HepG2 (cell line): ENCODE measurements around the gene GPC2. TPM values are rescaled to one million over a fixed set of nuclear protein-coding genes. Genes with fewer than 3 reads are reported as not detected.

Source experiments
- AGO2 ChIP-seq: fragments of 200-400 bp; formaldehyde crosslinking; optimal IDR thresholded peaks from 2 replicates; pipeline ENCODE3; 2017; ENCODE audit warnings: mild to moderate bottlenecking, low read depth, low read length, moderate library complexity
- ATF7-NPFF ChIP-seq: sonication (generic); formaldehyde crosslinking; IDR thresholded peaks from 2 replicates; pipeline ENCODE4 v1.8.1; 2023; ENCODE audit warnings: mild to moderate bottlenecking, low read depth, missing genetic modification reagents, moderate library complexity
- CEBPZ ChIP-seq: IDR thresholded peaks from 2 replicates; pipeline ENCODE4 v1.6.1; 2012; ENCODE audit warnings: low read length, improper control_type of control experiment
- ERF ChIP-seq: IDR thresholded peaks from 2 replicates; pipeline ENCODE4 v1.6.1; 2018; ENCODE audit warnings: missing biosample characterization, missing genetic modification reagents
- HMG20B ChIP-seq: conservative IDR thresholded peaks from 2 replicates; pipeline ENCODE4 v1.6.1; 2016; ENCODE audit warnings: missing genetic modification reagents, missing compliant biosample characterization
- LRRFIP1 ChIP-seq: sonication (generic); formaldehyde crosslinking; conservative IDR thresholded peaks from 2 replicates; pipeline ENCODE4 v1.4.0; 2020; ENCODE audit warnings: missing genetic modification reagents
- MTA3 ChIP-seq: sonication (generic); formaldehyde crosslinking; IDR thresholded peaks from 2 replicates; pipeline ENCODE4 v1.4.0; 2020; ENCODE audit warnings: missing genetic modification reagents
- NAIF1 ChIP-seq: sonication (generic); formaldehyde crosslinking; IDR thresholded peaks from 2 replicates; pipeline ENCODE4 v1.5.0; 2020; ENCODE audit warnings: mild to moderate bottlenecking, missing genetic modification reagents, borderline replicate concordance
- RBM22 ChIP-seq: fragments of 200-400 bp; formaldehyde crosslinking; optimal IDR thresholded peaks from 2 replicates; pipeline ENCODE3; 2017; ENCODE audit warnings: mild to moderate bottlenecking, low read length, moderate library complexity
- SALL1 ChIP-seq: sonication (generic); formaldehyde crosslinking; IDR thresholded peaks from 2 replicates; pipeline ENCODE4 v1.8.0; 2022; ENCODE audit warnings: mild to moderate bottlenecking, missing genetic modification reagents
- YEATS4 ChIP-seq: sonication (generic); formaldehyde crosslinking; IDR thresholded peaks from 2 replicates; pipeline ENCODE4 v1.4.0; 2020; ENCODE audit warnings: missing genetic modification reagents, borderline replicate concordance
- ZNF180 ChIP-seq: sonication (generic); formaldehyde crosslinking; IDR thresholded peaks from 2 replicates; pipeline ENCODE4 v1.4.0; 2020; ENCODE audit warnings: low read depth, missing genetic modification reagents, borderline replicate concordance
- ZNF382 ChIP-seq: sonication (generic); formaldehyde crosslinking; IDR thresholded peaks from 2 replicates; pipeline ENCODE4 v1.5.0; 2020; ENCODE audit warnings: missing genetic modification reagents, mild to moderate bottlenecking, borderline replicate concordance
- ZNF451 ChIP-seq: sonication (generic); formaldehyde crosslinking; IDR thresholded peaks from 2 replicates; pipeline ENCODE4 v1.5.0; 2020; ENCODE audit warnings: mild to moderate bottlenecking, missing genetic modification reagents
- ZNF550 ChIP-seq: sonication (generic); formaldehyde crosslinking; IDR thresholded peaks from 2 replicates; pipeline ENCODE4 v1.4.0; 2020; ENCODE audit warnings: mild to moderate bottlenecking, missing genetic modification reagents, borderline replicate concordance
- ZNF556 ChIP-seq: sonication (generic); formaldehyde crosslinking; IDR thresholded peaks from 2 replicates; pipeline ENCODE4 v1.4.0; 2020; ENCODE audit warnings: mild to moderate bottlenecking, missing genetic modification reagents, borderline replicate concordance
- ZNF878 ChIP-seq: sonication (generic); formaldehyde crosslinking; IDR thresholded peaks from 2 replicates; pipeline ENCODE4 v1.8.1; 2023; ENCODE audit warnings: mild to moderate bottlenecking, missing genetic modification reagents, moderate library complexity
- polyA plus RNA-seq, 8 experiments: library from polyadenylated mRNA; depleted of rRNA in 3 of 8; stranded (reverse) in 7 of 8; unstranded in 1 of 8; fragments of >200 nt; fragmentation: Illumina TruSeq in 4 of 8; extraction: Trizol in 4 of 8; gene quantifications; 2 replicates each; pipeline versions ENCODE4 v1.2.1 to v1.2.3, GENCODE V29; 2011 to 2016; ENCODE audit warnings: low read depth in 4 of 8, missing spikeins in 1 of 8, mixed read lengths in 1 of 8; ENCODE audit not compliant: insufficient read depth in 1 of 8
- total RNA-seq, 5 experiments: library from RNA; depleted of rRNA; stranded (reverse); fragments of >200 nt; fragmentation: Illumina TruSeq; extraction: Trizol; gene quantifications; 2 replicates each; pipeline ENCODE4 v1.2.3, GENCODE V29; 2016; ENCODE audit warnings: low read depth in 1 of 5
- TF ChIP-seq, protein P1 (sequence below): sonication (generic); formaldehyde crosslinking; IDR thresholded peaks from 2 replicates; pipeline ENCODE4 v1.5.1; 2020; ENCODE audit warnings: missing genetic modification reagents, mild to moderate bottlenecking, borderline replicate concordance
- TF ChIP-seq, protein P2 (sequence below): sonication (generic); formaldehyde crosslinking; IDR thresholded peaks from 2 replicates; pipeline ENCODE4 v1.9.0; 2022; ENCODE audit warnings: missing genetic modification reagents, mild to moderate bottlenecking, borderline replicate concordance

The GPC2 gene
- total and polyA plus RNA-seq, 2 of the 13 experiments (the other 11 are each of a cell fraction or from before 2014, with no cell fraction given) = 0.64 to 0.78 TPM

- TF ChIP-seq, protein P1, sequence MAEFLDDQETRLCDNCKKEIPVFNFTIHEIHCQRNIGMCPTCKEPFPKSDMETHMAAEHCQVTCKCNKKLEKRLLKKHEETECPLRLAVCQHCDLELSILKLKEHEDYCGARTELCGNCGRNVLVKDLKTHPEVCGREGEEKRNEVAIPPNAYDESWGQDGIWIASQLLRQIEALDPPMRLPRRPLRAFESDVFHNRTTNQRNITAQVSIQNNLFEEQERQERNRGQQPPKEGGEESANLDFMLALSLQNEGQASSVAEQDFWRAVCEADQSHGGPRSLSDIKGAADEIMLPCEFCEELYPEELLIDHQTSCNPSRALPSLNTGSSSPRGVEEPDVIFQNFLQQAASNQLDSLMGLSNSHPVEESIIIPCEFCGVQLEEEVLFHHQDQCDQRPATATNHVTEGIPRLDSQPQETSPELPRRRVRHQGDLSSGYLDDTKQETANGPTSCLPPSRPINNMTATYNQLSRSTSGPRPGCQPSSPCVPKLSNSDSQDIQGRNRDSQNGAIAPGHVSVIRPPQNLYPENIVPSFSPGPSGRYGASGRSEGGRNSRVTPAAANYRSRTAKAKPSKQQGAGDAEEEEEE (CRISPR knock-in tag) = no peak; the same call in 1 of the 2 replicates
- TF ChIP-seq ZNF550 (CRISPR knock-in tag) = peak; percentile 86; the same call in 1 of the 2 replicates
- no peak for TF ChIP-seq ZNF878 (CRISPR knock-in tag)
- peak; percentile 65 for TF ChIP-seq AGO2
- TF ChIP-seq ZNF556 (CRISPR knock-in tag) = peak; percentile 54; the same call in 1 of the 2 replicates
- TF ChIP-seq, protein P2, sequence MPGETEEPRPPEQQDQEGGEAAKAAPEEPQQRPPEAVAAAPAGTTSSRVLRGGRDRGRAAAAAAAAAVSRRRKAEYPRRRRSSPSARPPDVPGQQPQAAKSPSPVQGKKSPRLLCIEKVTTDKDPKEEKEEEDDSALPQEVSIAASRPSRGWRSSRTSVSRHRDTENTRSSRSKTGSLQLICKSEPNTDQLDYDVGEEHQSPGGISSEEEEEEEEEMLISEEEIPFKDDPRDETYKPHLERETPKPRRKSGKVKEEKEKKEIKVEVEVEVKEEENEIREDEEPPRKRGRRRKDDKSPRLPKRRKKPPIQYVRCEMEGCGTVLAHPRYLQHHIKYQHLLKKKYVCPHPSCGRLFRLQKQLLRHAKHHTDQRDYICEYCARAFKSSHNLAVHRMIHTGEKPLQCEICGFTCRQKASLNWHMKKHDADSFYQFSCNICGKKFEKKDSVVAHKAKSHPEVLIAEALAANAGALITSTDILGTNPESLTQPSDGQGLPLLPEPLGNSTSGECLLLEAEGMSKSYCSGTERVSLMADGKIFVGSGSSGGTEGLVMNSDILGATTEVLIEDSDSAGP (CRISPR knock-in tag) = peak; percentile 64; the same call in 1 of the 2 replicates
- no peak for TF ChIP-seq NAIF1 (CRISPR knock-in tag)
- TF ChIP-seq SALL1 = peak; percentile 55
- peak; percentile 93 for TF ChIP-seq ERF (CRISPR knock-in tag)
- TF ChIP-seq MTA3 (CRISPR knock-in tag) = no peak
- TF ChIP-seq LRRFIP1 (CRISPR knock-in tag) = no peak
- no peak for TF ChIP-seq ZNF451 (CRISPR knock-in tag)
- TF ChIP-seq ZNF180 (CRISPR knock-in tag) = no peak
- no peak for TF ChIP-seq CEBPZ
- no peak for TF ChIP-seq RBM22
- TF ChIP-seq ZNF382 (CRISPR knock-in tag) = no peak
- TF ChIP-seq ATF7-NPFF (CRISPR knock-in tag) = no peak
- TF ChIP-seq HMG20B (CRISPR knock-in tag) = no peak
- TF ChIP-seq YEATS4 = peak; percentile 7; the same call in 1 of the 2 replicates
Observed at GRCh38 chr7:100148559-100149328, 28.4 kb downstream of the GPC2 start, which contains the start of gene LAMTOR4 (continued).
